SIG-M5 treated with dmso at 0.1 percent for 504 hours (cell line): ENCODE results near the gene RAF1.
A peak's percentile ranks its signal among the peaks of the same experiment; 100 is the strongest.
"Not testable (repeated sequence)": the region's sequence is repeated elsewhere in the genome, so short reads cannot be mapped to it uniquely, and the experiment has no call there.

ENCODE experiments used
- DNase-seq: peaks from one replicate; lab custom pipeline; 2025; ENCODE audit not compliant: unreplicated experiment; lab: John Stamatoyannopoulos, UW

The RAF1 gene

DNA sequence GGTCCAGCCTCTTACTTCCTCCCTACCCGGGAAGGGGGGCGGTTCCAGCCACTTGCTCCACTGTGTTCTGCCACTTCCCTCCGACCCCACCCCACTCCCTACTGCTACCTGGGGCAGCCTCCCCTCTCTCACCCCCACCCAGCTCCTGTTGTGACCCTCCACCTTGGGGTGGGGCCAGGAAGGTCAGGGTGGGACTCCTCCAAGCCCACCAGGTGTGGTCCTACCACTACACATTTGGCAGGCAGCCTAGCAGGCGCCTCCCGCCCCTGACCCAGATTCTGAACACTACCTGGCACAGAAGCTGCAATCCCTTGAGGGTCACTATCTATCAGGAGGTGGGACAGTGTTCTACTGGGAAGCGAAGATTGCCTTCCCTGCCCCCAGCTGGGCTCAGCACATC, 13.7 kb upstream of the RAF1 start:
- DNase-seq, result no peak

DNA sequence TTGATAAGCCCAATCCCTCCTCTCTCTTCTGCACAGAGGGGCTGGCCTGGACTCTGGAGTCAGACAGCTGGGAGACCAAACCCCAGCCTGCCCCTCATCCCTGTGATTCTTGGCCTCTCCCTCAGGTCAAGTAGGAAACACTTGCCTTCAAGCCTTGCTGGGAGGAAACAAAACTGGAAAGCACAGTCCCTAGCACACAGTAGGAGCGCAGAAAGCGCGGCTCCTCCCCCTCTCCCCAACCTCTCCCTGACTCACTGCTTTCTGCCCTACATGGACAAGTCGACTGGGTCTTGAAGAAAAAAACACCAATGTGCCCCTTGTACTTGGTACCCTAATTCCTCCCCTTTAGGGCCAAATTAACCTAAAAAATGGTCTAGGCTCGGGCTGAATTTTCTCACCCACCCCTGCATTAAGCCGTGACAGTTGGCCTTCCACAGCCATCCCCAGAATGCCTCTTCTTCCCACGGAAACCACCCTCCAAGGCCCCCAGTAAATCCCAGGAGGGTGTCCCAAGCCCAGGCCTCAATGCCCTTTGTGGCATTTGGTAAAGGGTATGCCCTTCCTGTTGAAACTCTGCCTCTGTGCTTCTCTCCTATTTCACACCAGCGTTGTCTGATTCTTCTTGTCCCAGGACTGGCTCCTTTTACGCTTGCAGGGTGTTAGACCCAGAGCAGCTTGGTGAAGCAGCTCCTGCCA, 11.3 kb upstream of the RAF1 start:
- no peak for DNase-seq

DNA sequence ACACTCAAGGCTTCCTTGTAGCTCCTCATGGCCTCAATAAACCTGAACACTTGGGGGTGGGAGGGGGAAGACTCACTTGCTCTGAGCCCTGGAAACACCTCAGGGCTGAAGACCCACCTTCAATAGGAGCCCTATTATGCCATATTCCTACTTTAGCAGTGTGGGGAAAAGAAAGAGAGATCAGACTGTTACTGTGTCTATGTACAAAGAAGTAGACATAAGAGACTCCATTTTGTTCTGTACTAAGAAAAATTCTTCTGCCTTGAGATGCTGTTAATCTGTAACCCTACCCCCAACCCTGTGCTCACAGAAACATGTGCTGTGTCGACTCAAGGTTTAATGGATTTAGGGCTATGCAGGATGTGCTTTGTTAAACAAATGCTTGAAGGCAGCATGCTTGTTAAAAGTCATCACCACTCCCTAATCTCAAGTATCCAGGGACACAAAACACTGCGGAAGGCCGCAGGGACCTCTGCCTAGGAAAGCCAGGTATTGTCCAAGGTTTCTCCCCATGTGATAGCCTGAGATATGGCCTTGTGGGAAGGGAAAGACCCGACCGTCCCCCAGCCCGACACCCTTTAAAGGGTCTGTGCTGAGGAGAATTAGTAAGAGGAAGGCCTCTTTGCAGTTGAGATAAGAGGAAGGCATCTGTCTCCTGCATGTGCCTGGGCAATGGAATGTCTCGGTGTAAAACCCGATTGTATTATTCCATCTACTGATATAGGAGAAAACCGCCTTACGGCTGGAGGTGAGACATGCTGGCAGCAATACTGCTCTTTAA, 10.2 kb upstream of the RAF1 start:
- not testable (repeated sequence) for DNase-seq

DNA sequence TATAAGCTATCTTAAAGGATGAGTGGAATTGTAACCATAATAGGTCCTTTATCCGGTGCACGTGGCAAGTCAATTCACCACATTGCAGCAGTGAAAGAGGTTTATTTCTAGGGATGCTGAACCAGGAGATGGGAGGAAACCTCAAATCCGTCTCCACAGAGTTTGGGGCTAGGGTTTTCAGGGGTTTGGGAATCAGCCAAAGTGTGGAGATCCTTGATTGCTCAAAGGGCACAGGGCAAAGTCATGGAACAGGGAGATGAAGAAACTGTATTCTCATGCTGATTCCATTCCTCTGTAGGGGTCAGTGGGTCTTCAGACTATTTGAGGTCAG, 7.2 kb upstream of the RAF1 start:
- no peak for DNase-seq

DNA sequence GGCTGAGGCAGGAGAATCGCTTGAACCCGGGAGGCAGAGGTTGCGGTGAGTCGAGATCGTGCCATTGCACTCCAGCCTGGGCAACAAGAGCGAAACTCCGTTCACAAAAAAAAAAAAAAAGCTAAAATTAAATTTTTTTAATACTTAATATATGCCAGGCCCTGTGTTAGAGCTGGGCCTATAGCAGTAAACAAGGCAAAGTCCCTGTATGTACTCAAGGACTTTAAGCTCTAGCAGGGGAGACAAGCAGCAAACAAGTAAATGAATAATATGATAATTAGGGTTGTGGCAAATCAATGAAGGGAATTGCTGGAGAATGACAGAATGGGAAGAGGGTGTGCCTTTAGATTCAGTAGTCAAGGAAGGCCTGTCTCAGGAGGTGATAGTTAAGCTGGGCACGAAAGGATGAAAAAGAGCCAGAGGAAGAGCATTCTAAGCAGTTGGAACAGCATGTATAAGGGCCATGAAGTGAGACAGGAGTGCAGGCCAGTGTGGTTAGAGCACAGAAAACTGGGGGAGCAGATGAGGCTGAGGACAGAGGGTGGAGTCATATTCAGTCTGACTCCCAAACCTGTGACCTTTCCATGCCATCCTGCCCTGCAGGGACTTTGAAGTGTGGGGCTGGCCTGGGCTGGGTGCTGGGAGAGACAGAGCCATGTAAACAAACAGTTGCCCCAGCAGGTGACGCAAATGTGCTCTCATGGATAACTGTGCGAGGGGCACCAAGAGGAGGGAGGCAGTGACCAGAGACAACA, 6.6 kb upstream of the RAF1 start:
- no peak for DNase-seq

DNA sequence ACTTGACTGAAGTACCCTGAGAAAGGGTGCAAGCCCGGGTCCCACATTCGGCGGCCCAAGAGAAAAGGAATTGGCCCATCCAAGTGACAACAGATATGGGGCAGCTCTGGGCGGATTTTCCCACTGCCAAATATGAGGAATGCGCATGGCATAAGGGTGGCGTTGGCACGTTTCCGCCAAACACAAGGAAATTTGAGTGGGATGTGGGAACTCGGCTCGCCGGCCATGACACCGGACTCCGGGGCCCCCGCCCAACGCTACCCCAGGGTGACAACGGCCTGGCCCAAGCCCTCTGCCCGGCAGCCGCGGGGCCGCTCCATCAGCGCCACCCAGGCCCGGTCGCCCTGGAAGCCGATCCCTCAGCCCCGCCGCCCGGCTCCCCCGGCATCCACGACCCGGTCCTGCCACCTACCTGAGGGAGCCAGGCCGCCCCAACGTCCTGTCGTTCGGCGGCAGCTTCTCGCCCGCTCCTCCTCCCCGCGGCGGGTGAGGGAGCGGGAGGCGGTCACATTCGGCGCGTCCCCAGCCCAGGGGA, 449 bp downstream of the RAF1 start:
- no peak for DNase-seq

DNA sequence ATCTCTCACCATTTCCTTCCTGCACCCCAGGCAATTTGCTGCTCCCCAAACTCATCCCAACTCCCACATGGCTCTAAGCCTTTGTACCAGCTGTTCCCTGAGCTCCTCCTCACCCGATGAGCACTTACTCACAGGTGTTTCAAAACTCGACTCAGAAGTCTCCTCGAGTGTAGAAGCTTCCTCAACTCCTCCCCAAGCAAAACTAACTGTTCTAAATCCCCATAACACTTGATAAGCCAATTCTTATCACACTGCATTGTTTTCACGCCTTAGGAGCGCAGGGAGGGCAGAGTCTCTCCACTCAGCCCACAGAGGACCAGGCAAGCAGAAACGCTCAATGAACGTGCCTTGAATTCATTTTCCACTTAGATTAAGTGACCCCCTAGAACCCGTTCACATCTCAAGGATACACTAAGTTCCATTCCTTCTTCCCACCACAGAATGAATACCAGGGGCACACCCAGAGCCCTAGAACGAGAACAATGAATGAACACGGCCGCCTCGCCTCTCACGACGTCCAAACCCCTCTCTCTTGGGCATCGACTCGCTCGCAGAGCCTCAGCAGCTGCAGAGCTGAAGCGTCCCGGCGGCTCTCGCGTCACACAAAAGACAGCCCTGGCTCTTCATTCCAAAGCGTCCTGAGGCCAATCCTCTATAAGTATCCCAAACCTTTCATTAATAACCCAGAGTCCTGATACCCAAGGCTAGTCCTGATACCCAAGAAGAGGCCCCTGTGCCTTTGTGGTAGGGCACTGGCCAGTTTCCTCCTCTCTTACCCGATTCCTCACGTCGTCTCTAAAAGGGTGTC, 1.1 kb downstream of the RAF1 start:
- peak; percentile 73 for DNase-seq

DNA sequence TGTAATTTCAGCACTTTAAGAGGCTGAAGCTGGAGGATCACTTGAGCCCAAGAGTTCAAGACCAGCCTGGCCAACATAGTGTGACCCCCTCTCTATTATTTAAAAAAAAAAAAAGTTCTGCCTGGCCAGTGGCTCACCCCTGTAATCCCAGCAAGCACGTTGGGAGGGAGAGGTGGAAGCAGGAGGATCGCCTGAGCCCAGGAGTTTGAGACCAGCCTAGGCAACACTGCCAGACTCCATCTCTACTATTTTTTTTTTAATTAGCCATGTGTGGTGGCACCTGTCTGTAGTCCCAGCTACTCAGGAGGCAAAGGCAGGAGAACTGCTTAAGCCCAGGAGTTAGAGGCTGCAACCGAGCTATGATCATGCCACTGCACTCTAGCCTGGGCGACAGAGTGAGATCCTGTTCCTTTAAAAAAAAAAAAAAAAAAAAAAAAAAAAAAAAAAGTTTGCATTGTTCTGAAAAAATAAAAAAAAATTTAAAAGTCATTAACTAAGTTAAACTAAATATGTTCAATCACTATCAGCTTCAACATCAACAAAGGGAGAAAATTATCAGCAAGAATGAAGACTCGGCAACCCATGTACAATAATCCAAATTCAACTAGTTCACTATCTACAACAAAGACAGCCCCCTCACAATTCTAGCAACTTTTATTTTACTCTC, 1.9 kb downstream of the RAF1 start:
- DNase-seq, result no peak

DNA sequence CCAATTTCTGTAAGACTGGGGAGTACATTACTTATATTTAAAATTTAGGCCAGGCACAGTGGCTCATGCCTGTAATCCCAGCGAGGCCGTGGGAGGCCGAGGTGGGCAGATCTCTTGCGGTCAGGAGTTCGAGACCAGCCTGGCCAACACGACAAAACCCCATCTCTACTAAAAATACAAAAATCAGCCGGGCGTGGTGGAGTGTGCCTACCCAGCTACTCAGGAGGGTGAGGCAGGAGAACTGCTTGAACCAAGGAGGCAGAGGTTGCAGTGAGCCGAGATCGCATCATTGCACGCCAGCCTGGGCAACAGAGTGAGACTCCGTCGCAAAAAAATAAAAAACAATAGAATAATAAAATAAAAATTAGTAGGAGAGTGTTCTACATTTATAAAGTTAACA, 2.5 kb downstream of the RAF1 start:
- not testable (repeated sequence) for DNase-seq

DNA sequence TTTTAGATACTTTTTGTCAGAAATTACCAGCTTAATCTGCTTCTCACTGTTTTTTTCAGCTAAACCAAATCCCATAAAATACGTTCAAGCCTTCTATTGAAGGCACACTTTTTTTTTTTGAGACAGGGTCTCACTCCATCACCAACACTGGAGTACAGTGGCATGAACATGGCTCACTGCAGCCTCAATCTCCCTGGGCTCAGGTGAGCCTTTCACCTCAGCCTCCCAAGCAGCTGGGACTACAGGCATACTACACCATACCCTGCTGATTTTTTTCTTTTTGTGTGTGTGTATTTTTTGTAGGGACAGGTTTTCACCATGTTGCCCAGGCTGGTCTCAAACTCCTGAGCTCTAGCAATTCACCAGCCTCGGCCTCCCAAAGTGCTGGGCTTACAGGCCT, 3.7 kb downstream of the RAF1 start:
- DNase-seq, result no peak

DNA sequence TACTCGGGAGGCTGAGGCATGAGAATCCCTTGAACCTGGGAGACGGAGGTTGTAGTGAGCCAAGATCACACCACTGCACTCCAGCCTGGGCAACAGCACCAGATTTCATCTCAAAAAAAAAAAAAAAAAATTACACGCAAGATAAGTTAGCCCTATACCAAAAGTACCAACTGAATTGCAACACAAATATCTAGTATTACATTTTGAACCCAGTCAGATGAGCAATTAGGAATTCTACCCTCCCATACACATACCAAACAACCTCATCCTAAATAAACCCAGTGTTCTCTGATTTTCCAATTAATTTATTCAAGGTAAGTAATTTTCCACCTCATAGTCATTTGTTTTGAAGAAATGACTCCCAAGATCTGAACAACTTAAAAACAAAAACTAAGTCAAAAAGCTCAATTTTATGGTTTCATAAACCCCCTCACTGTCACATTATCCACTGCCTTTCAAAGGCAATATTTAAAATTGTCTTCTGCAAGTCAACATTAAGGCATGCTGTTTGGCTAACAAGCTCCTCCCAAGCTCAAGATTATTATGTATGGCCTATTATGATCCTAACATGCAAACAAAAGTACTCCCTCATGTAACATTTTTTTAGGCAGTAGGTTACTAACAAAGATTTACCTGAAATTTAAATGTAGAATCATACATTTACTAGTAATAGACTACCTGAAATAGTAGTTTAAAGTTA, 4.5 kb downstream of the RAF1 start:
- DNase-seq, result no peak

DNA sequence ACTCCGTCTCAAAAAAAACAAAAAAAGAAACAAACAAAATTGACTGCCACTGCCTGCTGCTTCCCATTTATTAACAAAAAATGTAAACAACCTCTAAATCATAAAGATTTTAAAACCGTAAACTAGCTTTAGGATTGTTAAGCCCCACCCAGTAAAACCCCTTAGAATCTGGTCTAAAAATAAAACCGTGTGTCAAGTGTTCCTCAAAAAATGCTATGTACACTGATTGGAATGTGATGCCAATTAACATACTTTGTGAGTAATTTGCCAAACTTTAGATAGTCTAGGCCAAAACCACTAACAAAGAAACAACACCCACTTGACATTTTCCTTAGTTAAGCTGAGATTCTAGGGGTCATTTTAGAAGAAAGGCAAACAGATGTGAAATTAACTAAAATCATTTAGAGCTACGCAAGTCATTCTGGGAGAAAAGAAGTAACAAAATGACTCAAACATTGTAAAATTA, 5.3 kb downstream of the RAF1 start:
- no peak for DNase-seq

DNA sequence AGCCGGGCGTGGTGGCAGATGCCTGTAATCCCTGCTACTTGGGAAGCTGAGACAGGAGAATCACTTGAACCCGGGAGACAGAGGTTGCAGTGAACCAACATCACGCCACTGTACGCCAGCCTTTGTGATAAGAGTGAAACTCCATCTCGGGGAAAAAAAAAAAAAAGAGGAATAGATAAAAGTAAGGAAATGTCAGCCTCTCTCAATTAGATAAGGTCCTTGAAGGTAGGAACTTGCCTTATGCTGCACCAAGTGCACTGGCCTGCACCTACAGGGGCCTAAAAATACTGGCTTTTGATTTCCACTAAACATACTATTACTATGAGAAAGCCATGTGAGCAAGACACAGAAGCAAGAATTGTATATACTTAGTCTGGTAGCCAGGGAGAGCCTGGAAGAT, 7.1 kb downstream of the RAF1 start:
- no peak for DNase-seq

DNA sequence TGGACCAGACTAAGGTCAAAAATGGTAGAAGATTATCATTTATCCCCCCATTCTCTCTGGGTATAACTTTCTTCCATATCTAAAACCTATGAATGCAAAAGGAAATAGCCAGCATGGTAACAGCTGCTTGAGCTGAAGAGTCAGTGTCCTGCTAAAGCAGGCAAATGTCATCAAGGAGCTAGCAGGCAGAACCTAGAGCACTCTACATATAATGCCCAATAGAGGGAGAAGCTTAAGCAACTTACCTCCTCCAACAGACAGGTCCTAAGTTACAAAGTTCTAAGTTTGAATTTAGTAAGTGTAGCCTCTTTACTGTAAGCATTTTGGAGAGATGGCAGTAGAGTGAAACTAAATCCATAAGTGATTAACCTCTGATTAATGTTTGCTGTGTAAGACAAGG, 7.7 kb downstream of the RAF1 start:
- DNase-seq, result no peak

DNA sequence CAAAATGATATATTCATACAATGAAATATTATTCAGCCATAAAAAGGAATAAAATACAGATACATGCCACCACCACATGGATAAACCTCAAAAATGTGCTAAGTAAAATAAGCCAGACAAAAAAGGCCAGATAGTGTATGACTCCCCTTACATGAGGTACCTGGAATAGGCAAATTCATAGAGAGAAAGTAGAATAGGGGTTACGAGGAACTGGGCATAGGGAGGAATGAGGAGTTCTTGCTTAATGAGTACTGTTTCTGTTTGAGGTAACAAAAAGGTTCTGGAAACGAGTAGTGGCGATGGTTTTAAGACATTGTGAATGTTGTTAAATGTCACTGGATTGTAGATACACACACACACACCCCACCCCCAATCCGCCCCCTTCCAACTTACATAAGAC, 8.2 kb downstream of the RAF1 start:
- DNase-seq, result no peak

DNA sequence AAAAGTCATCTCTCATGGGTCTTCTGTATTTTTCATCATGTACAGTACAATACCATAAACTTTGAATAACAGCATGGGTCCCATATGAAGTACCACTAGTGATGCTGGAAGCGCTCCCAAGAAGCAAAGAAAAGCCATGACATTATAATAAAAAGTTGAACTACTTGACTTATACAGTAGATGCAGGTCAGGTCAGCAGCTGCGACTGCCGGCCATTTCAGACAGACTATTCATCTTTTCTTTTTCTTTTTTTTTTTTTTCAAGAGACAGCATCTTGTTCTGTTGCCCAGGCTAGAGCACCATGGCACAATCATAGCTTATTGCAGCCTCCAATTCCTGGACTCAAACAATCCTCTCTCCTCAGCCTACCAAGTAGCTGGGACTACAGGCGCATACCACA, 10.2 kb downstream of the RAF1 start:
- DNase-seq, result no peak

DNA sequence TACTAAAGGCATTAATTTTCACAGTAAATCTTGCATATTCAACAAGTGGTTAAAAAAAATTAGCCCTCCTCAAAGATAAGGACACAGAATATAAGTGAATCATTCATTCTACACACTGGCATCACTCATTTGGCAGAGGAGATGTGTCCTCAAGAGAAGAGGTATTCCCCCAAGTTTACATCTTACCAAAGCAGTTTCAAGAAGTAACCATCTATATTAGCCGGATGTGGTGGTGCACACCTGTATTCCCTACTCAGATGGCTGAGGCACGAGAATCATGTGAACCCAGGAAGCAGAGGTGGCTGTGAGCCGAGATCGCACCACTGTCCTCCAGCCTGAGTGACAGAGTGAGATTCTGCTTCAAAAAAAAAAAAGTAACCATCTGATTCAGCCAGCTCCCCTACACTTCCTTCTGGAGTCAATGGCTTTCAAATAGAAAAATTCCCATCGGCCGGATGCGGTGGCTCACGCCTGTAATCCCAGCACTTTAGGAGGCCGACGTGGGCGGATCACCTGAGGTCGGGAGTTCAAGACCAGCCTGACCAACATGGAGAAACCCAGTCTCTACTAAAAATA, 15.4 kb downstream of the RAF1 start:
- no peak for DNase-seq

DNA sequence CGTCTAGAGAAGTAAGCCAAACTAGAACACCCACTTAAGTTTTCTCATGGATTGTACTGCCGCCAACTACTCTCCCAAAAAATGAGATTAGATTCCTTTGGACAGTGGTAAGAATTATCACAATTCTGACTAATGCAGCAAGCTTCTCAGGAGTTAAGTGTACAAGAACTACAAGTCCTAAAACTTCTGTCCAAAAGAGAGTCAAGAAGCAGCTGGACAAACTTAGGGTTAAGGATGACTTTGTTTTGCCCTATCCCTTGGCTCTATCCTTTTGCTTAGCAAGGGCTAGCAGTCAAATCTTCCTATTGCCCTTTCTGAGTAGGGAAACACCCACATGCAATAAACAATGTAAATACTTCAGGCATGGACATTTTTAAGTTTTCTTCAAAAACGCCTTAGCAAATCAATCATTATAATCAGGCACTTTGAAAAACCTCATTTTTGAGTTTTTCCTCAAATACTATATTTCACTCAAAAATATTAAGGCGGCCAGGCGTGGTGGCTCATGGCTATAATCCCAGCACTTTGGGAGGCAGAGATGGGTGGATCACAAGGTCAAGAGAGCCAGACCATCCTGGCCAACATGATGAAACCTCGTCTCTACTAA, 19.5 kb downstream of the RAF1 start:
- DNase-seq, result no peak

DNA sequence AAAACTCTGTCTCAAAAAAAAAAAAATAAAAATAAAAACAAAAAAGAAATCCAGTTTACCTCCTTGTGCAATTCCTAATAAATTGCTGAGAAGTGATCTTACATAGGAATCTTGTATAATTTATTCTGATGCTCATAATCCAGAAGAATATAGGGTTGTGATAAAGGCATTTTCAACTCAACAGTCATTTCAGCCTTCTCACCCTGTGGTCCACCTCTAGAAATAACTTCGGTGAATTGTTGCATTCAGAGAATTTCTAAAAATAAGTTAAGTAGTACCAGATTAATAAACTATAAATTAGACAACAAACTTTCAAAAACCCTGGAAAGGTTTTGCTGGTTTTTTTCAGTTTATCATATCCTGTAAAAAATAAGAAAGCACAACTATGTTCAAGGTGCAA, 20.2 kb downstream of the RAF1 start:
- no peak for DNase-seq
